GM18870 (cell line): ENCODE results near the gene POU2AF3.

Experiments used
- ATAC-seq: cut with Tn5 transposase; IDR thresholded peaks from one replicate; pipeline ENCODE4 v1.9.1; 2021; ENCODE audit warnings: moderate library complexity; ENCODE audit not compliant: unreplicated experiment

The POU2AF3 gene

DNA sequence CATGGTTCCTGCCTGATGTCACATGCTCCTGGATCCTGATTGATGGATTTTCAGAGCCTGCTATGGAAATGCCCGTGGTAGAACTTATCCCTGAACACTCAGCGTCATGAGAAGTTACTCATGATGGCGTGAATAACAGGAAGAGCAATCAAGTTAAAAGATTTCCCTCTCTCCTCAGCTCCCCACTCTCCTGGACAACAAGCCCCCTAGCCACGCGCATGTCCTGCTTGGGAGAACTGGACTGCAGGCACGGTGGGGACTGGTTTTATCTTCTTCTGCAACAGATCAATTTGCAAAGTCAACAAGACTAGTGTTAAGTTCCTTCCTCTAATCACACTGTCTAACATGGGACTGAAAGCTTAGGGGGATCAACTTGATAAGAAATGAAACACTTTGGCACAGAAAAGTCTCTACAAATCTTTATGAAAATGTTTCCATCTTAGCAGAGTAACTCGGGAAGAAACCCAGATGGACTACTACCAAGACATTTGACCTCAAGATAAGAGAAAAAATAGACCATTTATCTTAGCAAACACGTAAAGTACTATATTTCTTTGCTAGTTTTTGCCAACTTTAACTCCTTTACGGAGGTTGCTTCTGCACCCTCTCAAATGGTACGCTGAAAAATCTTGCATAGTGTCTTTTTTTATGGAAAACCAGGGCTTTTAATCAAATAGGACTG lies 53.2 kb downstream of the POU2AF3 start:
- ATAC-seq = no peak

DNA sequence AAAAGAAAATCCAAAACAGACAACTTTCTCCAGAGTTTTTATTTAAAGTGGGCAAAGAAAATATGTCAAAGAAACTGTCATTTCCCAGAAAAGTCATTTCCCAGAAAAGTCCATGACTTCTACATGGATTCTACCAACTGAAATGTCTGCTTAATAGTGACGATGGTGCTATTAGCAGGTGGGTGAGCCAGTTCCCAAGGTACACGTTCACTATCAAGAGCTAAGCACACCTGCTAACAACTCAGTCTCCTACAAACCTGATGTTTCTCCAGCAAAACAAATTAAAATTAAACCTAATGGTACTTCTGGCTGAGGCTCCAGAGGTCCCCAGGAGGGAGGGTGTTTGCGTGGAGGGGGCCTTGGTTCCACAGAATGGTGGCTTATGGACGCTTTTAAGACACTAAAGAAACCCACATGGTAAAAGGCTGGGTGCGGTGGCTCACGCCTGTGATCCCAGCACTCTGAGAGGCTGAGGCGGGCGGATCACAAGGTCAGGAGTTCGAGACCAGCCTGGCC lies 53.9 kb downstream of the POU2AF3 start:
- ATAC-seq = no peak

DNA sequence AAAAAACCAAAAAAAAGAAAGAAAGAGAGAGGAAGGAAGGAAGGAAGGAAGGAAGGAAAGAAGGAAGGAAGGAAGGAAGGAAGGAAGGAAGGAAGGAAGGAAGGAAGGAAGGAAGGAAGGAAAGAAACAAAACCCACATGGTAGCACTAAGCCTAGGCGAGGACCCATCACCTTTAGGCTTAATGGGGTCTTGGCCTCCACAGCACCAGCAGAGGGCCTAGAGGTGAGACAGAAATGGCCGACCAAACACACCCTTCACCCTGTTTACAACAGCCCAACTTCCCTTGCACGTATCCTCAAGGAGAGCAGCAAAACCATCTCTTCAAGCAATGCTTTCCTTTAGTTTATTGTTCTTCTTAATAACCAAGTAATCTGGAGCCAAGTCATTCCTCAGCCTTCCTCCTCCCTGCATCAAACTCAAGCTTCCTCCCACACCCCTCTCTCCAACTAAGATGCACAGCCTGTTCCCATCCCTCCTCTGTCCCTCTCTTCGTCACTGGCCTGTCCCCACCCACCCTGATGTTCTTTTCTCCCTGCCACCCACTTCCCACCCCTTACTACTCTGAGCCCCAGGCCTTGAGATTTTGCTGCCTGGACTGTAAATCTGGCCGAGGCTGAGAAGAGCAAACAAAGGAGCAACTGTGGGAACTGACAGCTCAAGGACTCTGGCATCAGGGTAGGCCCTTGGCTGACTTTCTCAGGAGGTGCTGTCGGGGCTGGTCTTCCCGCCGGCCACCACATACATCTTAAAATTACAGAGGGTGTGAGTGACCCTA lies 54.8 kb downstream of the POU2AF3 start:
- no peak for ATAC-seq

DNA sequence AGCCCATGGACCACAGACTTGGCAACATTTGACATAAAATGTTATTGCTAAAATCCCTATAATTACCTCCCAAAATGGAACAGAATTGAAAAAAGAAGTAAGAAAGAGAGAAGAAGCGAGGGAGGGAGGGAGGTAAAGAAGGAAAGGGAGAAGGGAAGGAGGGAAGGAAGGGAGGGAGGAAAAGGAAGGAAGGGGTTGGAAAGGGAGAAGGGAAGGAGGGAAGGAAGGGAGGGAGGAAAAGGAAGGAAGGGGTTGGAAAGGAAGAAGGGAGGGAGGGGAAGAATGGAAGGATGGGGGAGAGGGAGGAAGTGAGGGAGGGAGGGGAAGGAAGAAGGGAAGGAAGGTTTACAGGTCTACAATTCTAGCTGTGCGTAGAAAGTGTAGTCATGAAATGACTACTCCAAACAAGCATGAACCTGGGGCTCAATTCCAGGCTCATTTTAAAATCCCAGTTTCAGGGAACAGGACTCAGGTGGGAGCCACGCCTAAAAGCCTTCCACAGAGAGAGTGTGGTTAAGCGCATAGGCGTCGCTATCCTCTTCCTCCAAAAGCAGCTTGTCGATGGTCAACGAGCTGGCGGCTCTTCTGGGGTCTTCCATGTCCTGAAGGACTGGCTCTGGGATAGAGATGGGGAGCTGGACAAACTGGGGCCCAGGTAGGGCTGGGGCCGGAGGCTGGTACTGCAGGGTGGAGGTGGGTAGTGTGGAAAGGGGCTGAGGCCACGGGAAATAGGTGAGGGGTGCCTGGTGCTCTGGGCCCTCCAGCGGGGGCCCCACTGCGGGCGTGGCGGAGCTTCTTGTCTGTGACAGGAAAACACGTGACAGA lies 55.6 kb downstream of the POU2AF3 start:
- no peak for ATAC-seq

DNA sequence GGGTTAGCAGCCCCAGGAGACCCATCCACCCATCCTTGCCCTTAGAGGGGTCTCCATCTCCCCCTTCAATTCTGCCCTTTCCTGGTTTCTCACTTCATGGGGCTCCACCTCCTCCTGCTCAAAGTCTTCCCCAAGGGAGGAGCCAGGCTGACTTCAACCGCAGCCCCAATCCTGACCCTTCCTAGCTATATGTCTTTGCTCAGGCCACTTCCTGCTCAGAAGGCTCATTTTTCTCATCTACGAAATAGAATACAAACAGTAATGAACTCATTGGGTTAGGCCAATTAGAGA lies 56.2 kb downstream of the POU2AF3 start:
- no peak for ATAC-seq

DNA sequence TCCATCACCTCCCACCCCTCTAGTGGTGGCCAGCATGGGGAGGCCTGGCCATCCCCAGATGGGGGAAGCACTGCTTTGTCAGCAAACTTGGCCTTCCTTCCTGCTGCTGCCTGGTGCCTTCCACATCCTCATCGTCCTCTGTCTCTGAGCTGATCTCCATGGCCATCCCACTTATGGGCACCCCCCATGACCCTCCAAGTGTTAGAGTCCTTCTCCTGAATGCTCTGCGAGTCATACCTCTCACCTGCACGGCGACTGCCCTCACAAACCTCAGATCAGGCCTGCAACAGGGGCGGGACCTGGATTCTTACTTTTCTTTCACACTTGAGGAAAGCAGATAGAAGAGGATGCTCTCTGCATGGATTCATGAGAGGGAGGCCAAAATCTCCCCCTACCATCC lies 56.8 kb downstream of the POU2AF3 start:
- ATAC-seq = no peak

DNA sequence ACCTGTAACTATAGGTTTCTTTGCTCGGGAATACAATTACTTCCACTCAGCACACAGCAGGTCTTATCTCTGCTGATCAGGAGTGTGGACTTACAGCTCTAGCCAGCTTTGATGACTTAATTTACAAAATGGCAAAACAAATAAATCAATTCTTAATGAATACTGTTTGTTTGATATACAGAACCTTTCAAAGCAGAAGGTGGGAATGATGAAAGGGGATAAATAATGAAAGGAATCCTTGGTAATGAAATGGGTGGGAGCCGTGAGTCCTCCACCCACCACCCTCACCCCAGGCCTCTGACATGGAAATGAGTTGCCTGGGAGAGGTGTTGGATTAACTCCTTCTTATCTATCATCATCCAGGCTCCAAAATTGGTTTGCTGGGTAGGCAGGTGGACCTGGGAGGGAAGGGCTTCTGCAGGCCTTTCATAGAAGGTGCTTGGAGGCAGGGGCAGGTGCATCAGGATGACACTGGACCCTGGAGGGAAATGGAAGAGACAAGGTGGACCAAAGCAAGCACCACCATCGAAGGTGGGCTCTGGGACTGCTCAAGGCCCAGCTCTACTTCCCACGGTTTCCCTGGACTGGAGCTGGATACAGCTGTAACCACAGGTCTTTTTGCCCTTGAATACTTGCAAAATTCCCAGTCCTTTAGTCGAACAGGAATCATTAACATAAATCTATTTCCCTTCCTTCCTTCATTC lies 57.8 kb downstream of the POU2AF3 start:
- ATAC-seq = no peak

DNA sequence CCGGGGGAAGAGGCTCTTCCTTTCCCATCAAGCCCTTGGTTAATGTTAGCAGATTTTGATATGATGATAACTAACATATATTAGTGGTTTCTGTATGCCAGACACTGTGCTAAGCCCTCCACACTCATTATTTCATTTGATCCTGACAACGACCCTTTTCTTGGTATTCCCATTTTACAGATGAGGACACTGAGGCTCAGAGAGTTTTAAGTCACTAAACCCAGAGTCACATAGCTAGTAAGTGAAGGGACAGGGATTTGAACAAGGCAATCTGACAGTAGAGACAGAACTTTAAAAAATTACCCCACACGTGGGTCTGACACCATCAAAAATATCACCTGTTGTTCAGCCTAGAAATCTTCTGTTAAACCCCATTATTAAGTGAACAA lies 58.3 kb downstream of the POU2AF3 start:
- ATAC-seq = no peak

DNA sequence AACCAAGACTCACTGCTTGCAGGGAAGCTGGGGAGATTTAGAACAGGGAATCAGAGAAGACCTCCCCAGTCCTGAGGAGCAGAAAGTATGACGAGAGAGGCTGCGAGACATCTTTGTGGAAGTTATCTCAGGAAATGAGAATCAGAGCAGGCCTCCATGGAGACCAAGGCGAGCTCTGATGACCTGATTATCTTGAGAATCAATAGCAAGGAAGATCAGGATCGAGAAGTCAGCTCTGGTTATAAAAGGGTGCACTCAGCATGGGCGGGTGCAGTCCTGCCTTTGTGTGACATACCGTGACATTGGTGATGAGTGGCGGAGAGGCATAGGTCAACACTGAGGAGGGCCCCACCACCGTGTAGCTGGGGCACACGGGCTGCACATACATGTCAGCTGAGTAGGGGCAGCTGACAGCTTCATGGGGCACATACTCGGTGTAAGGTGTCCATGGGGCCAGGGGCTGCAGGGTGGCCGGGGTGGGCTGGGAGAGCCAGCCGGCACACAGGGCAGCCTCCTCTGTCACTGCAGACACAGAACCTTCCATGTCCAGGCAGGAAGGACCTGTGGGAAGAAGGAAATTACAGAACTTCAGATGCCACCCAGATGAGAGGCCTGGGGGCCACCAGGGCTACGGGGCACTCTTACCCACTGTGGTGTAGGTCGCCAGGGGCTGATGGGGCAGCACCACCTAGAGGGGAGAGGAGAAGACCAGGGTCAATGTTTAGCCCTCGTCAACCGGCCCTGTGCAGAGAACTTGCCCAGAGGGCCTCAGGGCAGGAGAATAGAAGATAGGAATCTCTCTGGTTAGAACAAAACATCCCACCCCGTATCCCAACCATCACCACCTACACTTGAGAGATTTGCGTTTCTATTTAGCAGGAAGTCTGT lies 59.0 kb downstream of the POU2AF3 start:
- ATAC-seq = no peak
